ENCODE results near the gene E4F1. TPM values are rescaled to one million over a fixed set of nuclear protein-coding genes. Genes with fewer than 3 reads are reported as not detected.

E4F1 gene
- total and polyA plus RNA-seq, 2 donors (not counting 1 experiment from before 2014, with no cell fraction given) = 6.7 to 31.2 TPM

DNA sequence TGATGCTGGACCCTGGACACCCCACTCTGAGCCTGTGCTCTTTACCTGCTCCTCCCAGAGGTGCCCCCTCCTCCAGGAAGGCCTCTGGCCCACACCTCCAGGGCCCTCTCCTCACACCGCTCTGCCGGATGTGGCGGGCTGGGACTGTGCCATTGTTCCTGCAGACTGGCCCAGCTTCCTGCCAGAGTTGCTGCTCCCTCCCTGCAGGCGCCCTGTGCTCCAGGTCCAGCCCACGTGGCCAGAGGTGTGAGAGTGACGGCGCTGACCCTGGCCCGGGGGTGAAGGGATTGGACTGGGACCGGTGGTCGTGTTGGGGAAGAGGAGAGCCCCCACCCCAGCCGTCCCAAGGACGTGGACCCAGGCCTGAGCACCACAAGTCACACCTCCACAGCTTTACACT is 5.7 kb downstream of the E4F1 start:
- Histone ChIP-seq H4K20me1 (ENCODE audit: control insufficient read depth, extremely low read depth, insufficient read depth, low read length) (no peaks in the 10 kb centered on the region), H3K4me1 (ENCODE audit: control insufficient read depth, extremely low read depth, insufficient read depth, low read length) (peaks cover 2% of the 10 kb centered on the region), H3K27ac (ENCODE audit: insufficient read depth, low read length) (no peak overlapping the region), H3K27me3 (ENCODE audit: control insufficient read depth, insufficient read depth, low read length) (no peaks in the 10 kb centered on the region), H2AFZ (ENCODE audit: low read length) (no peak overlapping the region), H3K4me3 (replicated peaks in 1 of 4; ENCODE audit: control extremely low read depth in 1 of 4, insufficient read depth in 1 of 4, low read depth in 3 of 4, low read length in 4 of 4) (no peak overlapping the region), H3K9ac (ENCODE audit: insufficient read depth, low read length) (no peak overlapping the region), H3K4me2 (ENCODE audit: extremely low read depth, insufficient read depth, low read length) (no peak overlapping the region), H3K36me3 (ENCODE audit: control insufficient read depth, insufficient read depth, low read length) (peaks cover 27% of the 10 kb centered on the region), H3K79me2 (ENCODE audit: control insufficient read depth, insufficient read depth, low read length) (peaks cover 35% of the 10 kb centered on the region), H3K9me3 (ENCODE audit: control insufficient read depth, insufficient read depth, low read depth, low read length) (no peaks in the 10 kb centered on the region)
- DNase-seq (ENCODE audit: low read depth in 2 of 2) = no peak
- TF ChIP-seq EZH2 (IDR thresholded peaks at IDR 0.05; ENCODE audit: low read length, missing control alignments) = no peak
- TF ChIP-seq, protein P1, sequence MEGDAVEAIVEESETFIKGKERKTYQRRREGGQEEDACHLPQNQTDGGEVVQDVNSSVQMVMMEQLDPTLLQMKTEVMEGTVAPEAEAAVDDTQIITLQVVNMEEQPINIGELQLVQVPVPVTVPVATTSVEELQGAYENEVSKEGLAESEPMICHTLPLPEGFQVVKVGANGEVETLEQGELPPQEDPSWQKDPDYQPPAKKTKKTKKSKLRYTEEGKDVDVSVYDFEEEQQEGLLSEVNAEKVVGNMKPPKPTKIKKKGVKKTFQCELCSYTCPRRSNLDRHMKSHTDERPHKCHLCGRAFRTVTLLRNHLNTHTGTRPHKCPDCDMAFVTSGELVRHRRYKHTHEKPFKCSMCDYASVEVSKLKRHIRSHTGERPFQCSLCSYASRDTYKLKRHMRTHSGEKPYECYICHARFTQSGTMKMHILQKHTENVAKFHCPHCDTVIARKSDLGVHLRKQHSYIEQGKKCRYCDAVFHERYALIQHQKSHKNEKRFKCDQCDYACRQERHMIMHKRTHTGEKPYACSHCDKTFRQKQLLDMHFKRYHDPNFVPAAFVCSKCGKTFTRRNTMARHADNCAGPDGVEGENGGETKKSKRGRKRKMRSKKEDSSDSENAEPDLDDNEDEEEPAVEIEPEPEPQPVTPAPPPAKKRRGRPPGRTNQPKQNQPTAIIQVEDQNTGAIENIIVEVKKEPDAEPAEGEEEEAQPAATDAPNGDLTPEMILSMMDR (conservative IDR thresholded peaks at IDR 0.05 in 1 of 2, IDR thresholded peaks at IDR 0.05 in 1 of 2; ENCODE audit: low read depth in 1 of 2, low read length in 2 of 2) = no peak

DNA sequence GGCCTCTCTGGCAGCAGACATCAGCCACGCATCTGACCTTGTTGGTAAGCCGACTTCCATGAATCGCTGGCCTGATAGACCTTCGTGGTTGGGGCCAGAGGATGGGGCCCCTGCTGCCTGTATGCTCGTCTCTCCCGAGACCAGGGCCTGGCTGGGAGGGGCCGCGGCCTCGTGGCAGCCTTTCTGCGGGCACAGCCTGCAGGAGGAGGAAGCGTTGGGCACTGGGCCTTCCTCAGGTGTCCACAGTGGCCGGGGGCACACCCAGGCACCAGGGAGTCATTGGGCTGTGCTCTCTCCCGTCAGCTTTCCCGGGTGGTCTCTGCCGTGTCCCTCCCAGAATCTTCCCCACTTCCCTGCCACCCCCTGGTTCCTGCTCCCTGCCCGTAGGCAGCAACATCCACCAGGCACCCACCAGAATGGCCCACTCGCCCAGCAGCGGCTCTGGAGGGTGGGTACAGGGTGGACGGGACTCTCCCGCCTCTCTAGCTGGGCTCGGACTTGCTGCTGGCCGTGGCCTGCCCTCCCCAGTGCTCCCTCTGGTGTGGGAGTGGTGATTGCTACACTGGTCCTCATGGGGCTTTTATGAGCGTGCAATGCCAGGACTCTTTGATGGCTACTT is 6.3 kb downstream of the E4F1 start:
- peaks cover 29% of the 10 kb centered on the region for H3K79me2 ChIP-seq (ENCODE audit: control insufficient read depth, insufficient read depth, low read length)
- no peak overlapping the region for H3K4me3 ChIP-seq (replicated peaks in 1 of 4; ENCODE audit: control extremely low read depth in 1 of 4, insufficient read depth in 1 of 4, low read depth in 3 of 4, low read length in 4 of 4)
- TF ChIP-seq EZH2 (IDR thresholded peaks at IDR 0.05; ENCODE audit: low read length, missing control alignments) = no peak
- TF ChIP-seq, protein P1 (conservative IDR thresholded peaks at IDR 0.05 in 1 of 2, IDR thresholded peaks at IDR 0.05 in 1 of 2; ENCODE audit: low read depth in 1 of 2, low read length in 2 of 2) = no peak
- H3K36me3 ChIP-seq (ENCODE audit: control insufficient read depth, insufficient read depth, low read length) = peaks cover 32% of the 10 kb centered on the region
- H3K27me3 ChIP-seq (ENCODE audit: control insufficient read depth, insufficient read depth, low read length) = no peaks in the 10 kb centered on the region
- H2AFZ ChIP-seq (ENCODE audit: low read length) = no peak overlapping the region
- no peak overlapping the region for H3K27ac ChIP-seq (ENCODE audit: insufficient read depth, low read length)
- no peak overlapping the region for H3K4me2 ChIP-seq (ENCODE audit: extremely low read depth, insufficient read depth, low read length)
- H4K20me1 ChIP-seq (ENCODE audit: control insufficient read depth, extremely low read depth, insufficient read depth, low read length) = no peaks in the 10 kb centered on the region
- peaks cover 2% of the 10 kb centered on the region for H3K4me1 ChIP-seq (ENCODE audit: control insufficient read depth, extremely low read depth, insufficient read depth, low read length)
- H3K9ac ChIP-seq (ENCODE audit: insufficient read depth, low read length) = no peak overlapping the region
- no peaks in the 10 kb centered on the region for H3K9me3 ChIP-seq (ENCODE audit: control insufficient read depth, insufficient read depth, low read depth, low read length)
- DNase-seq (ENCODE audit: low read depth in 2 of 2) = no peak

DNA sequence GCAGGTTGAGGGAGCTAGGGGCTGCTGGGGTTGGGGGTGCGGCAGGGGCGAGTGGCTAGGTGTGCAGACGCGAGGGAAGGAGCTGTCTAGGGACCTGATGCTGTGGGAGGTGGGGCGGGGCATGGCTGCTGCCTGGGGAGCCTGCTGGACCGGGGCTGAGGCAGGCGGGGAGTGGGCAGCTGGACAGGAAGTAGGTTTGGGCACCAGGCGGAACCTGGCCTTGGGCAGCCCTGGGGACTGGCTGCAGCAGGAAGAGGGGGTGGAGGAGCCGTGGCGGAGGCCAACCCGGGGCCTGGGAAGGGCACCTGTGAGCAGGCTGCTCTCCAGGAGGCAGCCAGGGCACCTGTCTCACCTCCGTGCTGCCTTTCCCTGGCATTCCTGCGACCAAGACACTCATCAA is 7.0 kb downstream of the E4F1 start:
- no peak overlapping the region for H3K9ac ChIP-seq (ENCODE audit: insufficient read depth, low read length)
- H3K4me2 ChIP-seq (ENCODE audit: extremely low read depth, insufficient read depth, low read length) = no peak overlapping the region
- H3K79me2 ChIP-seq (ENCODE audit: control insufficient read depth, insufficient read depth, low read length) = peaks cover 23% of the 10 kb centered on the region
- no peak overlapping the region for H3K4me3 ChIP-seq (replicated peaks in 1 of 4; ENCODE audit: control extremely low read depth in 1 of 4, insufficient read depth in 1 of 4, low read depth in 3 of 4, low read length in 4 of 4)
- H2AFZ ChIP-seq (ENCODE audit: low read length) = no peak overlapping the region
- no peak overlapping the region for H3K27ac ChIP-seq (ENCODE audit: insufficient read depth, low read length)
- peaks cover 2% of the 10 kb centered on the region for H3K4me1 ChIP-seq (ENCODE audit: control insufficient read depth, extremely low read depth, insufficient read depth, low read length)
- H3K27me3 ChIP-seq (ENCODE audit: control insufficient read depth, insufficient read depth, low read length) = no peaks in the 10 kb centered on the region
- H3K9me3 ChIP-seq (ENCODE audit: control insufficient read depth, insufficient read depth, low read depth, low read length) = no peaks in the 10 kb centered on the region
- peaks cover 38% of the 10 kb centered on the region for H3K36me3 ChIP-seq (ENCODE audit: control insufficient read depth, insufficient read depth, low read length)
- no peak for DNase-seq (ENCODE audit: low read depth in 2 of 2)
- no peaks in the 10 kb centered on the region for H4K20me1 ChIP-seq (ENCODE audit: control insufficient read depth, extremely low read depth, insufficient read depth, low read length)
- TF ChIP-seq, protein P1 (conservative IDR thresholded peaks at IDR 0.05 in 1 of 2, IDR thresholded peaks at IDR 0.05 in 1 of 2; ENCODE audit: low read depth in 1 of 2, low read length in 2 of 2) = no peak
- no peak for TF ChIP-seq EZH2 (IDR thresholded peaks at IDR 0.05; ENCODE audit: low read length, missing control alignments)

All from fibroblast of lung (primary cell).